GM18951 (cell line): ENCODE results near the gene BCL6B.
"Not testable (repeated sequence)": the region's sequence is repeated elsewhere in the genome, so short reads cannot be mapped to it uniquely, and the experiment has no call there.

Experiments used
- POLR2A ChIP-seq: IDR thresholded peaks from 4 replicates; pipeline ENCODE4 v1.6.1; 2011; ENCODE audit warnings: mild to moderate bottlenecking; ENCODE audit not compliant: insufficient read length, insufficient read depth; ENCODE audit errors: extremely low read depth
- in situ Hi-C: fragments of 300-500 bp; cut with MboI; formaldehyde crosslinking; loops from one replicate; pipeline ENCODE4 v1.12.0; 2022; ENCODE audit warnings: low sequenced_read_pairs, mixed read lengths, inconsistent platforms; ENCODE audit not compliant: unreplicated experiment

BCL6B gene

DNA sequence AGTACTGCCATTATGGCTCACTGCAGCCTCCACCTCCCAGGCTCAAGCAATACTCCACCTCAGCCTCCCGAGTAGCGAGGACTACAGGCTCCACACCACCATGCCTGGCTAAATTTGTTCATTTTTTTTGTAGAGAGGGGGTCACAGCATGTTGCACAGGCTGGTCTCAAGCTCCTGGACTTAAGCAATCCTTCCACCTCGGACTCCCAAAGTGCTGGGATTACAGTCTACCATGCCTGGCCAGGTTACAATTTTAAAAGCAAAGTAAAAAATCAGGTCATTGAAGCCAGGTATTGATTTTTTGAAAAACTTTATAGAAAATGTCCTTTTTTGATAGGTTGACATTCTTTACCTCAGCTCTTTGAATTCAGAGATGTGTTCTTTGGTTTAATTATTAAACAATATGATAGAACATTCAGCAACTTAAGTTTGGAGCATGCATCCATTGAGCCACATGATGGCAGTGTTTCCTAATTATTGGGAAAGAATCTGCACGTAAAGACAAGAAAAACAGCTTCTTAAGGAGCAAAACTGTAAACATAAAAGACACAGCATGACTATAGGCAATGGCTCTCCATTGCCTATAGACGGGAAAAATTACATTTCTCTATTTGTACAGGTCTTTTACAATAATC is 22.8 kb downstream of the BCL6B start:
- no peak for TF ChIP-seq POLR2A
- in situ Hi-C loops, result loop anchor here (5.0 kb wide), 1 partner anchor 92 kb away; no protein-coding TSS in a partner anchor

DNA sequence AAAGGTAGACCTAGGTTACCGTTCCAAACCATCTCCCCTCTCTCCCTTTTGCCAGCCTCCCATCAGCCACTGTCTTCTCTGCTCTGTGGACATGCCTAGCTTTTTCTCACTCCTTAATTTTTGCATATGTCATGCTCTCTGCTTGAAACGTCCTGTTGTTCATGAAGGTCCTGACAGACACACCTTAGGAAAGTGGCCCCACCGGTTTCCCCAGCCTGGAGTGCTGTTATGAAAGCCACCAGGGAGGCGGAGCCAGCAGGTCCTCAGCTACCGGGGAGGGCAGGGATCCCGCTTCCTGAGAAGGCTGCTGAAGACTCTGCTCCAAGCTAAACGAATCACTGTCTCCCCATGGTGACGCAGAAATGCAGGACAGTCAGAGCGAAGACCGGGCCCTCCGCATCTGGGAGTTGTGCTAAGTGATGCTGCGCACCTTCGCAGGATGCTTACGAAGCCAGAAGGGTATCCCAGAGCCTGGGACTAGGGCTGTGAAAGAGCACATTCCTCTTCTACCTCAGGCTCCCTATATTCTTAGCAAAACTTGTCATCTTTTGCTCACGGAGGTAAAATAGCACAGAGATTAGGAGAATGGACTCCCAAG is 23.4 kb downstream of the BCL6B start:
- no peak for TF ChIP-seq POLR2A
- in situ Hi-C loops, result loop anchor here (5.0 kb wide), 1 partner anchor 91 kb away; no protein-coding TSS in a partner anchor

DNA sequence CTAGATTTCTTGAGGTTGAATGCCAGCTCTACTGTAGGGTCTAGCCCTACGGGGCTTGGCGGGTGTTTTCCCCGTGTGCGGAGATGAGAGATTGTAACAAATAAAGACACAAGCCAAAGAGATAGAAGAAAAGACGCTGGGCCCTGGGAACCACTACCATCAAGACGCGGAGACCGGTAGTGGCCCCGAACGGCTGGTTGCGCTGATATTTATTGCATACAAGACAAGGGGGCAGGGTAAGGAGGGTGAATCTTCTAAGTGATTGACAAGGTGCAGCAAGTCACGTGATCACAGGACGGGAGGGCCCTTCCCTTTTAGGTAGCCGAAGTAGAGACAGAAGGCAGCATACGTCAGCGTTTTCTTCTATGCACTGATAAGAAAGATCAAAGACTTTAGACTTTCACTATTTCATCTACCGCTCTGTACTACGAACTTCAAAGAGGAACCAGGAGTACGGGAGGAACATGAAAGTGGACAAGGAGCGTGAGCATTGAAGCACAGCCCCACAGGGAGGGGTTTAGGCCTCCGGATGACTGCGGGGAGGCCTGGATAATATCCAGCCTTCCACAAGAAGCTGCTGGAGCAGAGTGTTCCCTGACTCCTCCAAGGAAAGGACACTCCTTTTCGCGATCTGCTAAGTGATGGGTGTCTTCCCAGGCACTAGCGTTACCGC is 24.0 kb downstream of the BCL6B start:
- in situ Hi-C loops, result loop anchor here (5.0 kb wide), 1 partner anchor 90 kb away; no protein-coding TSS in a partner anchor

DNA sequence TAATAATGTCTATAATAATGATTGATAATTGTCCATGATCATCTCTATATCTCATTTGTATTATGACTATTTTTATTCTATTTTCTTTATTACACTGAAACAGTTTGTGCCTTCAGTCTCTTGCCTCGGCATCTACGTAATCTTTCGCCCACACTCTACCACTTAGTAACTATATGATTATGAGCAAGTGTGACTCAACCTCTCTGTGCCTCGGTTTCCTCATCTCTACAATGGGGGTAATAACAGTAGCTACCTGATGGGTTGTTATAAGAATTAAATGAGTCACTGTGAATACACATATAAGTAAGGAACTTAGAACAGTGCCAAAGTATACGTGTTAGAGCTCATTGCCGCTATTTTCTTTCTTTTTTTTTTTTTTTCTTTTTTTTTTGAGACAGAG is 24.7 kb downstream of the BCL6B start:
- no peak for TF ChIP-seq POLR2A
- in situ Hi-C loops, result loop anchor here (5.0 kb wide), 1 partner anchor 90 kb away; no protein-coding TSS in a partner anchor

DNA sequence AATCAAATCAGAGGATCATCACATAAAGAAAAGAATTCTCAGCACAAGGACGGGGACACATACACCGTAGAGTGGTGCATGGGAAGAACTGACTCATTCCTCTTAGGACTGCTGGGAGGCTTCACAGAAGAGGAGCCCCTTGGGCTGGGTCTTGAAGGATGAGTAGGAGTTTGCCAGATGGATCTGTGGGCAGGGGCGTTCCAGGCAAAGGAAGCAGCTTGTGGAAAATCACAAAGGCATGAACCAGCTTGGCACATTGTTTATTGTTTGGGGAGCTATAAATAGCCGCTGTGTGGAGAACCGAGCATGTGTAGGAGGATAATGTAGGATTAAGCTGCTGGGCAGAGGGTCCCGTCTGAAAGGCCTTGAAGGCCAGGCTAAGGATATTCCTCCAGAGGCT is 26.1 kb downstream of the BCL6B start:
- in situ Hi-C loops, result loop anchor here (5.0 kb wide), 1 partner anchor 88 kb away; no protein-coding TSS in a partner anchor

DNA sequence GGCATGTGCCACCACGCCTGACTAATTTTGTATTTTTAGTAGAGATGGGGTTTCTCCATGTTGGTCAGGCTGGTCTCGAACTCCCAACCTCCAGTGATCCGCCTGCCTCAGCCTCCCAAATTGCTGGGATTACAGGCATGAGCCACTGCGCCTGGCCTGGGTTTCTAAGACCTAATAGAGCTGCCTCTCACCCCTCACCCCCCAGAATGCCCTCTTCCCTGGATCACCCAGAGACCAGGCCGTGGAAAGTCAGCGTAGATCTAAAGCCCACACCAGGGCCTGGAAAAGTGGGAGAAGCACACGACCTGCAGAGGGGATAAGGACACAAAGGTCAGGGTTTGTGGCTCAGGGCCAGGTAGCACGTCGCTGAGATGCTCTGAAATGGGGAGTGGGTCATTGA is 27.7 kb downstream of the BCL6B start:
- in situ Hi-C loops, result not testable (repeated sequence)

More for the DNA sequence above, 26.1 kb downstream of the BCL6B start:
- no peak for TF ChIP-seq POLR2A

DNA sequence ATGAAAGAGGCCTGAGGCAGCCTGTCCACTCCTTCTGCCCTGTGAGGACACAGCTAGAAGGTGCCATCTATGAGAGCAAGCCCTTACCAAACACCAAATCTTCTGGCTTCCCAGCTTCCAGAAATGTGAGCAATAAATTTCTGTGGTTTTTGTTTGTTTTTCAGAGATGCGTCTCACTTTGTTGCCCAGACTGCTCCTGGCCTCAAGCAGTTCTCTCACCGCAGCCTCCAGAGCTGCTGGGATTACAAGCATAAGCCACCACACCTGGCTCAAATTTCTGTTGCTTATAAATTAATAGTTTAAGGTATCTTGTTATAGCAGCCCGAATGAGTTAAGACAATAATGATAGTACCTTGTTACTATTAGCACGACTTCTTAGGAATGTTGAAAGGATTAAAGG is 33.5 kb downstream of the BCL6B start:
- in situ Hi-C loops, result no loop called here
- TF ChIP-seq POLR2A, result no peak

DNA sequence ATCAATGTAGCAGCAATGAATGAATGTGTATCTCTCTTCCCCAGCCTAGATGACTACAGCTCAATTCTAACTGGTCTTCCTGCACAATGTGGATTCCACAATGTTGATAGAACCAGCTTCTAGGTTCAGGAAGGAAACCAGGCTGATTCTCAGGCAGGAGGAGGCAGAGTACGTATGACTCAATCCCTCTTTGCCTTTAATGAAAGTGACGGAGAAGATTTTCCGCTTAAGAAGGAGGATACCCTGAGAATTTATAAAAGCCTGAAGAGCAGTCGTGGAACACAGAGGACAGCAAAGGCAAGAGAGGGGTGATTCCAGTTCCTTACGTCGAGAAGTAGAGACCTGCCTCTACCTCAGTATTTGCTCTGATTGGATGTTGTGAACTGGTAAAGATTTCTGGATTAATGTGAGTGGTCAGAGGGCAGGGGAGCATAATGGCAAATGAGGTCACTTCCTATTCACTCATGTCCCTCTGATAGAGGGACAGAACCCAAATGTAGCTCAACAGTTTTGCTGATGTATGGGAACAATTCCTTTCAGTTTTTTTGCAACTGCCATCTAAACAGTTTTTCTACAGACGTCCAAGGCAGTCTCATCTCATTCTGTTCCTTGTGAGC is 36.1 kb downstream of the BCL6B start:
- TF ChIP-seq POLR2A, result no peak

DNA sequence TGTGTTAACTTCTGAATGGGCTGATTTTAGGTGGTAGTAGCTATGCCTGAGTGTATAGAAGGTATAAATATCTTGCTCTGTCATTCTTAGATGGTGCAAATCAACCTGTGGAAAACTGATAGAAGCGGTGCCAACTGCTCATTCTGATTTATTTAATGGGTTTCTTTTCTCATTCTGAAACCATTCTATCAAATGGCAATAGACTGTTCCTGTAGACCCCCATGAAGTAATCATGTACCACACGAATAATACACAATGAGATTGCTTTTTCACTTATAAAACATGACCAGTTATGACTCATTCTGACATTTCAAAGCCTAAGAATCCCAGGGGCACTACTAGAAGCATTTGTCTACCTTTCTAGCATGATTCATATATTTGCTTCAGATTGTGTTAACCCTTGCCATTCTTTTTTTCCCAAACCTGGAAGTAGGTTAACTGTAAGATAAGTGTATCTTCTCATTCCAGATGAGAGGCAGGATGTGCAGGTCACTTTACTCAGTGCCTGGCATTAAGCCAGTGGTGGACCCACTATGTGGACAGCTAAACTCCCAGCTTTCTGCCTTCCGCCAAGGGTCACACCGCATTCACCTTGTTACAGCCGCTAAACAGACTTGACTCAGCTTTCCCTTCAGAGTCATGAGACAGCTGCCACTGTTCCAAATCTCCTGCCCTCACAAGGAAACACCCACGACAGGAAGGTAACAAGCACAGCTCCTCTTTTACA is 37.5 kb downstream of the BCL6B start:
- in situ Hi-C loops, result no loop called here
- TF ChIP-seq POLR2A, result no peak

More for the DNA sequence above, 36.1 kb downstream of the BCL6B start:
- in situ Hi-C loops, result no loop called here

DNA sequence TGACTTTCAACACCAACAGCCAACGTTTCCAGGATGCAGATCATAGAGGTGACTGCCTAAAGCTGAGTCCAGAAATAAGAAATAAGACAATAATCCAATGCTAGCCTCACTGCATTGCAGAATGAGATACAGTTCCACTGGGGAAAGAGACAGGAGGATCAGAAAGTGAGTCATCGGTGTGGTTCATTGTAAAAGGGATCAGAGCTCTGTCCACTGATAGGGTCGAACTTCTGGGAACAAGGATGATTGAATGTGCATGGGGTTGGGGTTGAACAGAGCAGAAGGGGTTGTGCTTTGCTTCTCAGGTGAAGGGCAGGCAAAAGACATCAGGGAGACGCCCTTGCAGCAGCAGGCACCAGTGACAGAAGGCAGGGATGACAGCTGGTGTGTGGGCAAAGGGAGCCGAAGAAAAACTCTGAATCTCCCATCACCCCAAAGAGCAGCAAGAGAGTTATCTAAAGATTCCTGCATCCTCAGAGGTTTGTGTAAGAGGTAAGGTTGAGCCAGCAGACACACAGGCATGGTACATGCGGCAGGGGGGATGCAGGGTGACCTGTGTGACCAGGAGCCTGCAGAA is 40.8 kb downstream of the BCL6B start:
- in situ Hi-C loops, result no loop called here
- TF ChIP-seq POLR2A, result no peak

DNA sequence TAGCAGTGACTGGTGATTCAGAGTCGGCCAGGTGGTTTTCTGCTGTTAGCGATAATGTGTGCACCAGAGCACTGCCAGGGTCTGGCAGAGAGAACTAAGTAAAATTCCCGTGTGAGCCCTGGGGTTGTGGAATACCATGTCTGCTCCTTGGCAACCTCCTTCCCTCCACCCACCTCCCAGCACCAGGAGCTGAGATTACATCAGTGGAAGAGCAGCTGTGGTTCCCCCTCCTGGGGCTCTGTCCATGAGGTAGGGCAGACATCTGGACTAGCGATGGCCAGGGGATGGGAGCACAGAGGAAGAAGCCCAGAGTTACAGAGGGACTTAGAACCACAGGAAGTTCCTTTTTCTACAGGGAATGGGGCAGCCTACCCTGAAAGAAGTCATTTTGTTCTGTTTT is 41.4 kb downstream of the BCL6B start:
- in situ Hi-C loops, result no loop called here
- no peak for TF ChIP-seq POLR2A

DNA sequence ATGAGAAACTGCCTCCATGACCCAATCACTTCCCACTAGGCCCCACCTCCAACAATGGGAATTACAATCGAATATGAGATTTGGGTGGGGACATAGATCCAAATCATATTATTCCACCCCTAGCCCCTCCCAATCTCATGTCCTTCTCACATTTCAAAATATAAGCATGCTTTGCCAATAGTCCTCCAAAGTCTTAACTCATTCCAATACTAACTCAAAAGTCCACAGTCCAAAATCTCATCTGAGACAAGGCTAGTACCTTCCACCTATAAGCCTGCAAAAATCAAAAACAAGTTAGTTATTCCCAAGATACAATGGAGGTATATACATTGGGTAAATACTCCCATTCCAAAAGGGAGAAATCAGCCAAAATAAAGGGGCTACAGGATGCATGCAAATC is 44.3 kb downstream of the BCL6B start:
- TF ChIP-seq POLR2A, result no peak
- in situ Hi-C loops, result no loop called here

DNA sequence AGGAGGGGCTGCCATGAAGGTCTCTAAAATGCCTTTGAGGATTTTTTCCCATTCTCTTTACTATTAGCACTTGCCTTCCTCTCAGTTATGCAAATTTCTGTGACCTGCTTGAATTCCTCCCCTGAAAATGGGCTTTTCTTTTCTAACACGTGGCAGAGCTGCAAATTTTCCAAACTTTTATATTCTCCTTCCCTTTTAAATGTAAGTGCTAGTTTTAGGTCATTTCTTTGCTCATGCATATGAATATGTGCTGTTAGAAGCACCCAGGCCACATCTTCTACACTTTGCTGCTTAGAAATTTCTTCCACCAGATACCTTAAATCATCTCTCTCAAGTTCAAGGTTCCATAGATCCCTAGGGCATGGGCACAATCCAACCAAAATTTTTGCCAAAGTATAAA is 45.4 kb downstream of the BCL6B start:
- no peak for TF ChIP-seq POLR2A
- in situ Hi-C loops, result no loop called here
